Activated T-cell treated with anti-CD3 and anti-CD28 coated beads, Interleukin-2, amount 50 U/mL, for 1 hour (primary cell): ENCODE data around the gene MTRR.
A peak's percentile ranks its signal among the peaks of the same experiment; 100 is the strongest.

Experiments used
- DNase-seq: peaks from one replicate; pipeline ENCODE4 v3.0.0-alpha.2; 2020

The MTRR gene

DNA sequence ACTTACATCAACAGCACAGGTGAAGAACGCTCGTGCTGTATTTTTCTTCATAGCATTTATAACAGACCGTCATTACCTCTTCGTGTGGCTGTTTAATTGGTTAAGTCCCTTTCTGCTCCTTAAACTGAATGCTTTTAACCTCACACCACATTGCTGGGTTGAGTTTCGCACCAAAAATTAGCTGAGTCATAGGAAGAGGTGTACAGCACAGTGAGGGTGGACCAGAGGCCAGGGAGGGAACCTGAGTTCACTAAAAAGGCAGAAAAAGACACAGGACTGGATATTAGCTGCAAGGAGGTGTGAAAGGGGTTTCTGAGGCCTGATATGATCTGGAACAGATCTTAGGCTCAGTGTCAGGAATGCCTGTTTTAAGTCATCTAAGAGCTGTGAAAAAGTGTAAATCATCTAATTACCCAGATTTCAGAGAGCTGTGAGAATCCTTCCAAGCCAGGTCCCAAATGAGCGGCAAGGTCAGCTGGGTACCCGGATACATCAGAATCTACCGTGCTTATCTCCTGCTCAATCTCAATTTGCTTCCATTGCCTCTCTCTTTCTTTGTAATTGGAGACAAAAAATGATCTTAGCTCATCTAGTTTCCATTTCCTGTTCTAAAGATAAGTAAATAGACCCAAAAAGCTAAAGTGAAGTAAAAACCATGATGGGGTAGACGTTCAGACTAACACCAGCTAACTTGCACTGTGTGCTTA lies 10.9 kb upstream of the MTRR start:
- no peak for DNase-seq

GRCh38 chr5:7866196-7866595 lies 2.8 kb upstream of the MTRR start:
- no peak for DNase-seq

- no peak for DNase-seq
Observed at GRCh38 chr5:7867260-7867659, 1.7 kb upstream of the MTRR start.

DNA sequence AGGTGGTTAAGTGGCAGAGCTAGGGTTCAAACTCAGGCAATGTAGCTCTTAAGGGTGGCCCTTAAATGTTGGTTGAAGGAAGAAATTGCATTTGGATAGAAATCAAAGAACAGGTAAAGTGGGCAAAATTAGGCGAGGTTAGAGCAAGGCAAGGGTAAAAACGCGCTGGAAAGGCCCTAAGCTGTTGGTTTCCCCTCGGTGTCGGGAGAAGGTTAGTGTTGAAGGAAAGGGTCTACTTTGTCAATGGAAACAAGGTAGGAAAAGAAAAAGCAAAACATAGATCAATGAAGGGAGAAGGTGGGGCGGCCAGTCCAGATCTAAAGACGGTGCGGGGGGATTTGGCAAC lies 548 bp upstream of the MTRR start:
- no peak for DNase-seq

- DNase-seq, result no peak
Observed at GRCh38 chr5:7869474-7870136, 657 bp downstream of the MTRR start.

DNA sequence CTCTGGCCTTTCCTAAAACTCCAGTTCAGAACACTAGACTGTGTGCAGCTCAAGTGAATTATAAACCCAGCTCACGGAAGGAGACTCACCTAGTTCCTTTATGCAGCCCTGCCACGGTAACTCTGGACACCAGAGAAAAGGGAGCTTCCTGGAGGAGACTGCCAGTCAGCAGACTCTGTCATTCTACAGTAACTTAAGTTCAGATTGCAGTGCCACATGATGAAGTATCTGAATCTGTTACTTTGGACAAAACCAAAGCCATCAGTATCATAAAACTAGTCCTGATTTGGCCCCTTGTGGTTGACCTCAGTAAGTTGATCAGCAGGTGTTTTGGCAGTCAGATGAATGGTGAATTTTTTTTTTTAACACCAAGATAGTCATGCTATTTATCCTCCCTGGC lies 2.7 kb downstream of the MTRR start:
- DNase-seq, result no peak

GRCh38 chr5:7872517-7873130 lies 3.7 kb downstream of the MTRR start:
- no peak for DNase-seq

GRCh38 chr5:7873216-7873615 lies 4.3 kb downstream of the MTRR start:
- no peak for DNase-seq

DNA sequence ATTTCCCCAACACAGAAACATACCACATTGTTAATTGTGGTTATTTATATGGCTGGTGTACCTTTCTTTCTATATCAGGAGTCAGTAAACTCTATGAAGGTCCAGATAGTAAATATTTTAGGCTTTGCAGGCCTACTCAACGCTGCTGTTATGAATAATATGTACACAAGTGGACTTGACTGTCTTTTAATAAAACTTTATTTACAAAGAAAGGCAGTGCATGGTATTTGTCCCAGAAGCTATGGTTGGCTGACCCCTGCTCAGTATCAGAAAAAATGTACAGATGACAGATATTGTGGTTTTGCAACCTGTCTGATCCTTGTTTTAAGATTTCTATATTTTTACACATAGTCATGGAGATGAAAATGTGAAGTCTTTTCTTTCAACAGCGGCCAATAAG lies 5.7 kb downstream of the MTRR start:
- no peak for DNase-seq

- no peak for DNase-seq
Observed at GRCh38 chr5:7875151-7875550, 6.2 kb downstream of the MTRR start.

DNA sequence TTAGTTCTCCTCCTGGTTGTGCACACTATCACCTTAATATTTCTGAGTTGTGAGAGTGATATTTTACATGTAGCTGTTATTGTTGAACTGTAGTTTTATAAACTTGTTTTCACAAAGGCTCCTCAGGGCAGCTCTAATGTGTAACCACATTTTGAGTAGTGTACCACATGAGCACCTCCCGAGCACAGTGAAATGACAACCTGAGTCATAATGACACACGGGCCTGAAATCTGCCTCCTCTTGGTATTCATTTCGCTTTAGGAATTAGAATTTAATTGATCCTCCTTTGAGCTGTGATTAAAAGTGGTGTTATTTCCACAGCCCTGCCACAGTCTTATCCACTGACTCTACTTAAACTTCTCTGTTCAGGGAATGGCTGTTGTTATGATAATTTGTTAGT lies 7.9 kb downstream of the MTRR start:
- DNase-seq, result no peak

GRCh38 chr5:7877851-7878250 lies 8.9 kb downstream of the MTRR start:
- no peak for DNase-seq

- DNase-seq, result no peak
Observed at GRCh38 chr5:7878381-7878873, 9.5 kb downstream of the MTRR start.

DNA sequence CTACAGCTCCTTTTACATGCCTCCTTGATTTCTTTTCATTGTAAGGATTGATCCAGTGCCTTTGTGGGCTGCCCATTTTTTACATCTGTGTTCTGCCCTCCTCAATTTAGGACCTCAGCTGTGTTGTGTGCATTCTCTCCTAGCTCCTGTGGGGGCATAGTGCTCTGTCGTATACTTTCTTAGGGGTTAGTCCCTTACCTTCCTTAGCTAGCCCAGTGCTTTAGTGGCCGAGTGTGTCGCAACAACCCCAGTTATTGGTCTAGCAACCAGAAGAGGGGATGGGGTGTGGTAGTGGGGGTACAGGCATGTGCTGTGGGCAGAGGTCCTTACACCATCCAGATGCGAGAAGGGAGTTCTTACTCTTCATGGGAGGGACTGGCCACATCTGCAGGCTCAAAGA lies 12.1 kb downstream of the MTRR start:
- no peak for DNase-seq

- DNase-seq, result no peak
Observed at GRCh38 chr5:7881816-7882215, 12.9 kb downstream of the MTRR start.

GRCh38 chr5:7882926-7883325 lies 14.0 kb downstream of the MTRR start:
- no peak for DNase-seq

GRCh38 chr5:7884491-7885267 lies 15.7 kb downstream of the MTRR start:
- no peak for DNase-seq

GRCh38 chr5:7886849-7887475 lies 18.0 kb downstream of the MTRR start:
- DNase-seq, result no peak

DNA sequence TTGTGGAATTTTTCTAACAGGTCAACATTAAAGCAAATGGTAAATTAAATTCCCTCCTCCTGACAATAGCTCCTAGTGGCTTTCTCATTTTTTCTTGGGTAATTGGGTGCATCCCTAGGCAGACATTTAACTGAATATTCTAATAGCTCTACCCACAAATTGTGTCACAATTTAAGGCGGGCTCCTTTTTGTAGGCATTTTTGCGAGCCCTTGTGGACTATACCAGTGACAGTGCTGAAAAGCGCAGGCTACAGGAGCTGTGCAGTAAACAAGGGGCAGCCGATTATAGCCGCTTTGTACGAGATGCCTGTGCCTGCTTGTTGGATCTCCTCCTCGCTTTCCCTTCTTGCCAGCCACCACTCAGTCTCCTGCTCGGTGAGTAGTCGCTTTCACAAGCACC lies 20.0 kb downstream of the MTRR start:
- DNase-seq, result no peak

DNA sequence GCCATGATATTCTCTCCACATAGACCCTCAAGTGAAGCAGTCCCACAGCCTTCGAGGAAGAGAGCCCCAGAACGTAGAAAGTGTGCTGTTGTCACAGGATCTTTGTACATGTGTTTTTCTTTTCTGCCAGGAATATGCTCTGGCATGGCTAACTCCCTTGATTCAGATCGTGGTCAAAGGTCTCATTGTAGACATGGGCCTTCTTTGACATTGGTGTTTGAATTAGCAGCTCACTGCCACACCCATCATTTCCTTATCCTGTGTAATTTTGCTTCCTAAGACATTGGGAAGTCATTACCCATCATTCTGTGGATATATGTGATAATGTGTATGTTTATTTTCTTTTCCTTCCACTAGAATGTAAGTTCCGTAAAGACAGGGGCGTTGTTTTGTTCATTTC lies 25.5 kb downstream of the MTRR start:
- no peak for DNase-seq

GRCh38 chr5:7894860-7895259 lies 25.9 kb downstream of the MTRR start:
- no peak for DNase-seq

GRCh38 chr5:7897014-7897600 lies 28.2 kb downstream of the MTRR start:
- peak; percentile 24 for DNase-seq

DNA sequence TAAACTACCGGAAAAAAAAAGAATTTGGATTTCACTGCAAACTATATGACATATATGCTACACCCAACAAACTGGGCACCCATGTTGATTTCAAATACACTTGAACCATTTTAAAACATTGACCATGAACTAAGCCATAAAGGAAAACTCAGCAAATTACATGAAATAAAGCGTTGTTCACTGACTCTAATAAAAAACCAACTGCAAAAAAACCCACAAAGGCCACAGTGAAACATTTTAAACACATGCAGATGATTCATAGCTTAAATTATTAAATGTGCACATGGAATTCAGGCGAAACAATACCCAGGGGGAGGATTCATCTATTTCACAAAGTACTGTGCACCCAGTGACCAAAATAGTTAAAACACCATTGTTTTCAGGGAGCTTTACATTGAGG lies 33.3 kb downstream of the MTRR start:
- DNase-seq, result no peak
